ENCODE measurements around the gene TMEM33.

The TMEM33 gene

GRCh38 chr4:41939016-41939626 is 3.9 kb downstream of the TMEM33 start:
- no peak for DNase-seq (ENCODE audit: low read depth)

- DNase-seq (ENCODE audit: low read depth), result no peak
These were observed 5.6 kb downstream of the TMEM33 start for GRCh38 chr4:41940834-41941233.

- no peak for DNase-seq (ENCODE audit: low read depth)
These were observed 8.3 kb downstream of the TMEM33 start for GRCh38 chr4:41943506-41943905.

GRCh38 chr4:41944089-41944488 is 8.9 kb downstream of the TMEM33 start:
- DNase-seq (ENCODE audit: low read depth), result no peak

GRCh38 chr4:41949531-41949930 is 14.3 kb downstream of the TMEM33 start:
- DNase-seq (ENCODE audit: low read depth), result no peak

- DNase-seq (ENCODE audit: low read depth), result no peak
These were observed 22.4 kb downstream of the TMEM33 start for GRCh38 chr4:41957634-41958033.

GRCh38 chr4:41963105-41963504 is 27.9 kb downstream of the TMEM33 start:
- DNase-seq (ENCODE audit: low read depth), result no peak

- no peak for DNase-seq (ENCODE audit: low read depth)
These were observed 29.2 kb downstream of the TMEM33 start for GRCh38 chr4:41964401-41964800.

- DNase-seq (ENCODE audit: low read depth), result no peak
These were observed 32.2 kb downstream of the TMEM33 start for GRCh38 chr4:41967392-41967791.

GRCh38 chr4:41969671-41970070 is 34.4 kb downstream of the TMEM33 start:
- DNase-seq (ENCODE audit: low read depth), result no peak

- no peak for DNase-seq (ENCODE audit: low read depth)
These were observed 40.1 kb downstream of the TMEM33 start for GRCh38 chr4:41975341-41975740.

- no peak for DNase-seq (ENCODE audit: low read depth)
These were observed 41.7 kb downstream of the TMEM33 start for GRCh38 chr4:41976775-41977516.

GRCh38 chr4:41977709-41978108 is 42.5 kb downstream of the TMEM33 start:
- DNase-seq (ENCODE audit: low read depth), result no peak

- DNase-seq (ENCODE audit: low read depth), result no peak
These were observed 46.2 kb downstream of the TMEM33 start, which contains the start of gene DCAF4L1 for GRCh38 chr4:41981456-41981855. Gene DCAF4L1, plus strand, starts transcription at chr4:41981756. Its CDS starts 37 bp downstream, at chr4:41981793.

GRCh38 chr4:41982716-41983115 is 47.5 kb downstream of the TMEM33 start:
- no peak for DNase-seq (ENCODE audit: low read depth)

GRCh38 chr4:41985151-41985550 is 49.9 kb downstream of the TMEM33 start:
- no peak for DNase-seq (ENCODE audit: low read depth)

GRCh38 chr4:41989994-41990364 is 54.8 kb downstream of the TMEM33 start:
- DNase-seq (ENCODE audit: low read depth), result no peak

GRCh38 chr4:41990365-41991111 is 55.3 kb downstream of the TMEM33 start, which contains the start of gene SLC30A9:
Gene SLC30A9, plus strand, starts transcription at chr4:41990530. Its CDS starts 122 bp downstream, at chr4:41990652.
- peak; percentile 83 for DNase-seq (ENCODE audit: low read depth)

GRCh38 chr4:41991916-41992767 is 56.9 kb downstream of the TMEM33 start:
- no peak for DNase-seq (ENCODE audit: low read depth)

- DNase-seq (ENCODE audit: low read depth), result no peak
These were observed 58.0 kb downstream of the TMEM33 start for GRCh38 chr4:41992967-41993857.

- DNase-seq (ENCODE audit: low read depth), result no peak
These were observed 59.3 kb downstream of the TMEM33 start for GRCh38 chr4:41994461-41994985.

Data from stimulated activated CD8-positive, alpha-beta memory T cell treated with anti-CD3 and anti-CD28 coated beads, Interleukin-7, amount 100 ng/mL, for 24 hours (primary cell).